Measurements from ENCODE around the gene MAPKAP1.

- no peak for TF ChIP-seq EZH2phosphoT487 (IDR thresholded peaks at IDR 0.05)
- TF ChIP-seq EZH2 (IDR thresholded peaks at IDR 0.05) = no peak
- no peak for TF ChIP-seq CTCF (IDR thresholded peaks at IDR 0.05)
Observed at GRCh38 chr9:125608489-125609224, 98.4 kb downstream of the MAPKAP1 start.
